Gastroesophageal sphincter (tissue), 4 donors: ENCODE data around the gene MIA2. TPM values are rescaled to one million over a fixed set of nuclear protein-coding genes. Genes with fewer than 3 reads are reported as not detected.
"Not testable (repeated sequence)": the region's sequence is repeated elsewhere in the genome, so short reads cannot be mapped to it uniquely, and the experiment has no call there.

Experiments
- ATAC-seq: fragments of 150-250 bp; one replicate; pipeline ENCODE4 v1.9.1; 2016; ENCODE audit warnings: mild to moderate bottlenecking, moderate library complexity
- H3K27ac ChIP-seq, 4 donors: fragments of 200-600 bp; sonication (generic) in 3 of 4; 1 replicate in 3 of 4; 2 replicates in 1 of 4; pipeline ENCODE4 v1.5.1; 2016 to 2019
- H3K27me3 ChIP-seq: fragments of 200-600 bp; sonication (generic); one replicate; pipeline ENCODE4 v1.5.1; 2019
- H3K36me3 ChIP-seq, 2 donors: fragments of 200-600 bp; sonication (generic); one replicate each; pipeline ENCODE4 v1.5.1; 2019; ENCODE audit warnings: control low read depth in 1 of 2
- H3K4me1 ChIP-seq, 3 donors: fragments of 200-600 bp; sonication (generic); 1 replicate in 2 of 3; 2 replicates in 1 of 3; pipeline ENCODE4 v1.5.1; 2016 to 2019; ENCODE audit warnings: control low read depth in 2 of 3
- H3K4me3 ChIP-seq, 2 donors: fragments of 200-600 bp; sonication (generic); one replicate each; pipeline ENCODE4 v1.5.1; 2019; ENCODE audit warnings: mild to moderate bottlenecking in 1 of 2, moderate library complexity in 1 of 2
- H3K9me3 ChIP-seq, 3 donors: fragments of 200-600 bp; sonication (generic); one replicate each; pipeline ENCODE4 v1.5.1; 2017 to 2019; ENCODE audit warnings: control low read depth in 2 of 3
- EP300 ChIP-seq: sonication (generic); formaldehyde crosslinking; IDR thresholded peaks from one replicate; pipeline ENCODE4 v1.6.1; 2017; ENCODE audit warnings: antibody characterized with exemption, mild to moderate bottlenecking
- POLR2A ChIP-seq, 2 donors: fragments of 450-650 bp; IDR thresholded peaks; one replicate each; pipeline ENCODE4 v1.6.1; 2017; ENCODE audit warnings: antibody characterized with exemption in 2 of 2, mild to moderate bottlenecking in 2 of 2, moderate library complexity in 1 of 2
- POLR2AphosphoS5 ChIP-seq: sonication (generic); formaldehyde crosslinking; IDR thresholded peaks from one replicate; pipeline ENCODE4 v1.6.1; 2017; ENCODE audit warnings: antibody characterized with exemption
- WGBS, 2 donors: methylation state at CpG; one replicate each; pipeline ENCODE4 v1.1.5; 2018; ENCODE audit warnings: low coverage in 1 of 2; 5-methylcytosine and 5-hydroxymethylcytosine counted together
- total RNA-seq, 4 donors: library from RNA; depleted of rRNA; stranded (reverse); fragments of >200 nt; gene quantifications; one replicate each; pipeline ENCODE4 v1.1.0, GENCODE V29; 2016
- TF ChIP-seq, protein P1 (sequence below), 4 experiments: fragments of 200-600 bp in 2 of 4; fragments of 450-650 bp in 2 of 4; sonication (generic) in 1 of 4; IDR thresholded peaks; one replicate each; pipeline ENCODE4 v1.5.1; 2017 to 2019; ENCODE audit warnings: antibody characterized with exemption in 4 of 4, mild to moderate bottlenecking in 2 of 4, moderate library complexity in 2 of 4

Gene MIA2
- total RNA-seq, 4 donors from 2014 or later = 13.5 to 21.3 (median 16.3) TPM

GRCh38 chr14:39360316-39360715 lies 126.6 kb downstream of the MIA2 start:
- ATAC-seq = no peak
- no peak overlapping the region for H3K4me3 ChIP-seq
- H3K4me1 ChIP-seq = no peaks in the 10 kb centered on the region
- H3K27me3 ChIP-seq = no peaks in the 10 kb centered on the region
- no peak overlapping the region for H3K27ac ChIP-seq
- peaks cover 0 to 15% (median 0%) of the 10 kb centered on the region in 3 donors for H3K9me3 ChIP-seq
- H3K36me3 ChIP-seq = peaks cover 0 to 30% of the 10 kb centered on the region in 2 donors
- TF ChIP-seq, protein P1, sequence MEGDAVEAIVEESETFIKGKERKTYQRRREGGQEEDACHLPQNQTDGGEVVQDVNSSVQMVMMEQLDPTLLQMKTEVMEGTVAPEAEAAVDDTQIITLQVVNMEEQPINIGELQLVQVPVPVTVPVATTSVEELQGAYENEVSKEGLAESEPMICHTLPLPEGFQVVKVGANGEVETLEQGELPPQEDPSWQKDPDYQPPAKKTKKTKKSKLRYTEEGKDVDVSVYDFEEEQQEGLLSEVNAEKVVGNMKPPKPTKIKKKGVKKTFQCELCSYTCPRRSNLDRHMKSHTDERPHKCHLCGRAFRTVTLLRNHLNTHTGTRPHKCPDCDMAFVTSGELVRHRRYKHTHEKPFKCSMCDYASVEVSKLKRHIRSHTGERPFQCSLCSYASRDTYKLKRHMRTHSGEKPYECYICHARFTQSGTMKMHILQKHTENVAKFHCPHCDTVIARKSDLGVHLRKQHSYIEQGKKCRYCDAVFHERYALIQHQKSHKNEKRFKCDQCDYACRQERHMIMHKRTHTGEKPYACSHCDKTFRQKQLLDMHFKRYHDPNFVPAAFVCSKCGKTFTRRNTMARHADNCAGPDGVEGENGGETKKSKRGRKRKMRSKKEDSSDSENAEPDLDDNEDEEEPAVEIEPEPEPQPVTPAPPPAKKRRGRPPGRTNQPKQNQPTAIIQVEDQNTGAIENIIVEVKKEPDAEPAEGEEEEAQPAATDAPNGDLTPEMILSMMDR (IDR thresholded peaks at IDR 0.05) = no peak
- TF ChIP-seq POLR2AphosphoS5 = no peak

GRCh38 chr14:39361556-39361955 lies 127.8 kb downstream of the MIA2 start:
- 71 to 78% methylated on average over 3 to 5 of the region's 5 CpGs for WGBS, 2 donors
- H3K27ac ChIP-seq, H3K27me3 ChIP-seq, H3K4me1 ChIP-seq, ATAC-seq, H3K4me3 ChIP-seq: not testable (repeated sequence)
- Histone ChIP-seq H3K9me3 (peaks cover 0 to 16% (median 0%) of the 10 kb centered on the region in 3 donors), H3K36me3 (peaks cover 0 to 30% of the 10 kb centered on the region in 2 donors)

GRCh38 chr14:39364509-39364908 lies 130.8 kb downstream of the MIA2 start:
- Histone ChIP-seq H3K4me1 (no peaks in the 10 kb centered on the region), H3K27me3 (no peaks in the 10 kb centered on the region), H3K4me3 (no peak overlapping the region), H3K36me3 (peaks cover 0 to 15% of the 10 kb centered on the region in 2 donors), H3K9me3 (peaks cover 0 to 16% (median 0%) of the 10 kb centered on the region in 3 donors), H3K27ac (no peak overlapping the region)
- TF ChIP-seq, protein P1 (IDR thresholded peaks at IDR 0.05) = no peak
- TF ChIP-seq POLR2AphosphoS5 = no peak
- TF ChIP-seq POLR2A (IDR thresholded peaks at IDR 0.05) = no peak
- no peak for TF ChIP-seq EP300
- 82 to 86% methylated on average over 1 of the region's 1 CpG for WGBS, 2 donors
- no peak for ATAC-seq

- no peak overlapping the region for H3K4me3 ChIP-seq
- H3K27me3 ChIP-seq = no peaks in the 10 kb centered on the region
- H3K4me1 ChIP-seq = no peaks in the 10 kb centered on the region
- H3K27ac ChIP-seq = no peak overlapping the region
- peaks cover 0 to 14% of the 10 kb centered on the region in 2 donors for H3K36me3 ChIP-seq
- WGBS, 2 donors = 92 to 100% methylated on average over 1 of the region's 1 CpG
- ATAC-seq = no peak
- peaks cover 0 to 16% (median 0%) of the 10 kb centered on the region in 3 donors for H3K9me3 ChIP-seq
- no peak for TF ChIP-seq EP300
- TF ChIP-seq, protein P1 (IDR thresholded peaks at IDR 0.05) = no peak
- no peak for TF ChIP-seq POLR2A (IDR thresholded peaks at IDR 0.05)
- TF ChIP-seq POLR2AphosphoS5 = no peak
These were observed 131.6 kb downstream of the MIA2 start for GRCh38 chr14:39365354-39365753.

DNA sequence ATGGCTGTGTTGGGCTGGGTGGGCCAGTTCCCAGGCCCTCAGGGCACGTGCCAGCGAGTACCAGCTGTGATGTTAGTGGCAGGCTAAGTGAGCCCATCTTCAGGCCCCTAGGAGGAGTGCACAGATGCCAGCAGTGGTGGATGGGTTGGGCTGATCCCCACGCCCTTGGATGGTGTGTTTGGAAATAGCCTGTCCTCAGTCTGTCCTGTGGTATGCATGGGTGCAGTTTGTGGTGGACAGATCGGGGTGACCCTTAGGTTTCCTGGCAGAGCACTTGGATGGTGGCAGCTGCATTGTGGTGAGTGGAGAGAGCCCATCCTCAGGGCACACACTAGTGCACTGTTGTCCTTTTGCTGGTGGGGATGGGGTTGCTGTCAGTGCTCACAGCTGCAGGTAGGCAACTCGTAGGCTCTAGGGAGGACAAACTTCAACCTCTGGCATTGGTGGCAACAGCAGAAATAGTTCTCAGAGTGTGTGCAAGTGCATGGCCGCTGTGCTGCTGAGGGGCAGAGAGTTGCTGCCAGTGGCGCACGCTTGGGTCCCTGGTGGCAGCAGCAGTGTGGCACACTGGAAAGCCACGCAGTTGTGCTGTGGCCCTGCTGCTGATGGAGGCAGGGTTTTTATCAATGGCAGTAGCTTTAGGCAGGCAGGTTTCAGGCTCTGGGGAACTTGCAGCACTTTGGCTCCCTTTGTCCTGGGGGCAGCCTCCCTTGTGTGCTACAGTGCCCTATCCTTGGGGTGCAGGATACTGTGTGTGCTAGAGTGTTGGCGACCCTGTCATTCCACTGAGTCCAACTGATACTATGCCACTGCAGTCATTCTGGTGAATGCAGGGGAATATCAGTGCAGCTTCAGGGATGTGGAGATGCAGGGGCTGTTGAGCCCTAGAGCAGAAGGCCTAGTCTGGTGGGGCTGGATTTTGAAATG lies 133.0 kb downstream of the MIA2 start:
- no peak for TF ChIP-seq POLR2A (IDR thresholded peaks at IDR 0.05)
- H3K36me3 ChIP-seq = peaks cover 0 to 16% of the 10 kb centered on the region in 2 donors
- no peaks in the 10 kb centered on the region for H3K27me3 ChIP-seq
- ATAC-seq = no peak
- peaks cover 0 to 16% (median 0%) of the 10 kb centered on the region in 3 donors for H3K9me3 ChIP-seq
- no peak overlapping the region for H3K27ac ChIP-seq
- H3K4me1 ChIP-seq = no peaks in the 10 kb centered on the region
- H3K4me3 ChIP-seq = no peak overlapping the region
- WGBS, 2 donors = 93% methylated on average over 3 of the region's 10 CpGs; no CpG with 5 or more reads in 1 of the 2 donors

- H3K27ac ChIP-seq = no peak overlapping the region
- TF ChIP-seq, protein P1 (IDR thresholded peaks at IDR 0.05) = no peak
- TF ChIP-seq POLR2AphosphoS5 (no peak), EP300 (no peak), POLR2A (IDR thresholded peaks at IDR 0.05) (no peak)
- no peaks in the 10 kb centered on the region for H3K4me1 ChIP-seq
- peaks cover 0 to 16% of the 10 kb centered on the region in 2 donors for H3K36me3 ChIP-seq
- no peak overlapping the region for H3K4me3 ChIP-seq
- 82 to 100% methylated on average over 2 of the region's 2 CpGs for WGBS, 2 donors
- H3K27me3 ChIP-seq = no peaks in the 10 kb centered on the region
- peaks cover 0 to 16% (median 0%) of the 10 kb centered on the region in 3 donors for H3K9me3 ChIP-seq
- ATAC-seq = no peak
These were observed 133.7 kb downstream of the MIA2 start for GRCh38 chr14:39367387-39367751.
